ENCODE results near the gene SRGAP3. TPM values are rescaled to one million over a fixed set of nuclear protein-coding genes. Genes with fewer than 3 reads are reported as not detected.

SRGAP3 gene
- total RNA-seq, 2 experiments from 2014 or later = 1.2 to 1.5 TPM

- Mint-ChIP-seq H3K4me3 (no peak overlapping the region), H3K27ac (no peak overlapping the region), H3K27me3 (no peaks in the 10 kb centered on the region), H3K36me3 (ENCODE audit: low read depth) (peaks cover 32% of the 10 kb centered on the region), H3K9me3 (ENCODE audit: low read depth) (no peaks in the 10 kb centered on the region), H3K4me1 (no peaks in the 10 kb centered on the region)
- DNase-seq (no peak), ATAC-seq (no peak)
- intact Hi-C loops (cut with DNase I, micrococcal nuclease) = no loop called here
- ChIA-PET CTCF (no interaction called here), POLR2A (no interaction called here)
These were observed 312.1 kb downstream of the SRGAP3 start for GRCh38 chr3:8937064-8938020.

- Mint-ChIP-seq H3K27ac (no peak overlapping the region), H3K4me3 (no peak overlapping the region), H3K36me3 (ENCODE audit: low read depth) (peaks cover 17% of the 10 kb centered on the region), H3K4me1 (no peaks in the 10 kb centered on the region), H3K9me3 (ENCODE audit: low read depth) (no peaks in the 10 kb centered on the region), H3K27me3 (no peaks in the 10 kb centered on the region)
- DNase-seq (no peak), ATAC-seq (no peak)
- POLR2A ChIA-PET = no interaction called here
- intact Hi-C loops (cut with DNase I, micrococcal nuclease) = no loop called here
- CTCF ChIA-PET = no interaction called here
These were observed 316.9 kb downstream of the SRGAP3 start for GRCh38 chr3:8932507-8932906.

- H3K36me3 Mint-ChIP-seq (ENCODE audit: low read depth) = peaks cover 22% of the 10 kb centered on the region
- ATAC-seq (no peak), DNase-seq (no peak)
- no peaks in the 10 kb centered on the region for H3K27me3 Mint-ChIP-seq
- ChIA-PET POLR2A (no interaction called here), CTCF (no interaction called here)
- H3K4me3 Mint-ChIP-seq = no peak overlapping the region
- H3K4me1 Mint-ChIP-seq = no peaks in the 10 kb centered on the region
- no peak overlapping the region for H3K27ac Mint-ChIP-seq
- intact Hi-C loops (cut with DNase I, micrococcal nuclease) = no loop called here
- no peaks in the 10 kb centered on the region for H3K9me3 Mint-ChIP-seq (ENCODE audit: low read depth)
These were observed 318.1 kb downstream of the SRGAP3 start for GRCh38 chr3:8931342-8931741.

Other genes starting within 250 kb of the SRGAP3 start
- 10 to 100 TPM; 59.6 to 74.3 TPM for gene THUMPD3, start 113.4 kb upstream of the SRGAP3 start, total RNA-seq
- gene SETD5, start 148.0 kb upstream of the SRGAP3 start, total RNA-seq = 100 to 1,000 TPM; 115 to 148 TPM

Data from activated CD4-positive, alpha-beta T cell treated with anti-CD3 and anti-CD28 coated beads for 36 hours (primary cell).